IMR-90 (cell line): ENCODE data around the gene ENOX1. TPM values are rescaled to one million over a fixed set of nuclear protein-coding genes. Genes with fewer than 3 reads are reported as not detected.

Source experiments
- ATAC-seq: fragments of 200-7000 bp; cut with Tn5 transposase; 2 replicates; pipeline ENCODE4 v1.9.1; 2020; ENCODE audit warnings: low read depth, mild to moderate bottlenecking, moderate library complexity
- BruUV-seq: library from RNA; stranded (reverse); fragments of 400-500 nt; replicated peaks from 2 replicates; lab custom pipeline; 2021; lab: Mats Ljungman, UMichigan
- CTCF ChIA-PET: fragments of 300-600 bp; formaldehyde crosslinking; extraction: SDS; loops from one replicate; lab custom pipeline; 2021; ENCODE audit warnings: antibody characterized with exemption; lab: Yijun Ruan, JAX
- POLR2A ChIA-PET: fragments of 300-600 bp; sonication (Branson Sonifier 250); formaldehyde crosslinking; loops from one replicate; lab custom pipeline; 2022; ENCODE audit warnings: antibody characterized with exemption; ENCODE audit not compliant: unreplicated experiment; lab: Charles Lee
- DNase-seq: peaks from one replicate; pipeline ENCODE4 v3.0.0; 2013
- H2AFZ ChIP-seq: replicated peaks from 2 replicates; pipeline ENCODE3; 2013; ENCODE audit warnings: low read length, mild to moderate bottlenecking; ENCODE audit not compliant: poor library complexity
- H2AK5ac ChIP-seq: 2 replicates; pipeline ENCODE4 v1.6.1; 2013; ENCODE audit warnings: low read depth, low read length, inconsistent platforms
- H2AK9ac ChIP-seq: replicated peaks from 2 replicates; pipeline ENCODE3; 2013; ENCODE audit warnings: mild to moderate bottlenecking, low read depth, low read length, moderate library complexity; ENCODE audit not compliant: poor library complexity
- H2BK120ac ChIP-seq: 2 replicates; pipeline ENCODE4 v1.6.1; 2013; ENCODE audit warnings: low read depth, low read length, inconsistent platforms
- H2BK15ac ChIP-seq: 3 replicates; pipeline ENCODE4 v1.6.1; 2013; ENCODE audit warnings: low read depth, low read length, inconsistent platforms
- H2BK20ac ChIP-seq: 2 replicates; pipeline ENCODE4 v1.6.1; 2013; ENCODE audit warnings: low read depth, mild to moderate bottlenecking, inconsistent platforms, low read length, moderate library complexity
- H2BK5ac ChIP-seq: 2 replicates; pipeline ENCODE4 v1.6.1; 2013; ENCODE audit warnings: mild to moderate bottlenecking, low read depth, low read length, inconsistent platforms; ENCODE audit not compliant: poor library complexity, severe bottlenecking
- H3K14ac ChIP-seq: replicated peaks from 2 replicates; pipeline ENCODE4 v1.6.1; 2013; ENCODE audit warnings: low read depth, low read length, inconsistent platforms
- H3K18ac ChIP-seq: 2 replicates; pipeline ENCODE4 v1.6.1; 2013; ENCODE audit warnings: low read depth, low read length, control low read depth
- H3K23ac ChIP-seq: 2 replicates; pipeline ENCODE4 v1.6.1; 2013; ENCODE audit warnings: low read depth, low read length, inconsistent platforms
- H3K27ac ChIP-seq: 2 replicates; pipeline ENCODE4 v1.5.1; 2013; ENCODE audit warnings: mild to moderate bottlenecking, control low read depth, low read length; ENCODE audit not compliant: insufficient read depth
- H3K27me3 ChIP-seq: 2 replicates; pipeline ENCODE4 v1.6.1; 2013; ENCODE audit warnings: low read length; ENCODE audit not compliant: control insufficient read depth, insufficient read depth
- H3K36me3 ChIP-seq: 2 replicates; pipeline ENCODE4 v1.6.1; 2013; ENCODE audit warnings: low read length, mixed read lengths; ENCODE audit not compliant: control insufficient read depth, insufficient read depth
- H3K4ac ChIP-seq: 2 replicates; pipeline ENCODE4 v1.6.1; 2013; ENCODE audit warnings: low read depth, low read length, inconsistent platforms
- H3K4me1 ChIP-seq: 2 replicates; pipeline ENCODE4 v1.6.1; 2013; ENCODE audit warnings: low read length, mixed read lengths; ENCODE audit not compliant: control insufficient read depth, insufficient read depth
- H3K4me2 ChIP-seq: 2 replicates; pipeline ENCODE4 v1.6.1; 2013; ENCODE audit warnings: low read depth, mild to moderate bottlenecking, control low read depth, low read length, moderate library complexity
- H3K4me3 ChIP-seq: 2 replicates; pipeline ENCODE4 v1.5.1; 2013; ENCODE audit warnings: low read depth, mild to moderate bottlenecking, control low read depth, low read length, moderate library complexity; ENCODE audit not compliant: insufficient read depth
- H3K56ac ChIP-seq: 2 replicates; pipeline ENCODE4 v1.6.1; 2013; ENCODE audit warnings: low read length, inconsistent platforms; ENCODE audit not compliant: insufficient read depth; ENCODE audit errors: extremely low read depth
- H3K79me1 ChIP-seq, 2 experiments: 2 replicates each; pipeline ENCODE4 v1.6.1; 2013; ENCODE audit warnings: low read length in 2 of 2, inconsistent platforms in 1 of 2, low read depth in 1 of 2
- H3K9ac ChIP-seq: 2 replicates; pipeline ENCODE4 v1.6.1; 2013; ENCODE audit warnings: low read depth, low read length, control low read depth
- H3K9me1 ChIP-seq: 2 replicates; pipeline ENCODE4 v1.6.1; 2013; ENCODE audit warnings: low read length, inconsistent platforms; ENCODE audit not compliant: insufficient read depth
- H3K9me3 ChIP-seq: 2 replicates; pipeline ENCODE4 v1.6.1; 2013; ENCODE audit warnings: low read length; ENCODE audit not compliant: control insufficient read depth, insufficient read depth
- H4K20me1 ChIP-seq: 2 replicates; pipeline ENCODE4 v1.6.1; 2013; ENCODE audit warnings: low read length, inconsistent platforms; ENCODE audit not compliant: insufficient read depth
- H4K5ac ChIP-seq: 2 replicates; pipeline ENCODE4 v1.6.1; 2013; ENCODE audit warnings: mild to moderate bottlenecking, low read depth, low read length, control low read depth
- H4K8ac ChIP-seq, 2 experiments: 2 replicates each; pipeline ENCODE4 v1.6.1; 2013; ENCODE audit warnings: low read depth in 2 of 2, low read length in 2 of 2, control low read depth in 1 of 2, inconsistent platforms in 1 of 2
- H4K91ac ChIP-seq: 2 replicates; pipeline ENCODE4 v1.6.1; 2013; ENCODE audit warnings: low read depth, low read length, inconsistent platforms; ENCODE audit not compliant: insufficient read depth
- BHLHE40 ChIP-seq: fragments of 150-350 bp; IDR thresholded peaks from 2 replicates; pipeline ENCODE4 v1.6.1; 2016; ENCODE audit warnings: mild to moderate bottlenecking, low read depth, low read length
- CEBPB ChIP-seq: IDR thresholded peaks from 2 replicates; pipeline ENCODE4 v1.6.1; 2012; ENCODE audit warnings: low read depth, low read length, improper control_type of control experiment
- CHD1 ChIP-seq: IDR thresholded peaks from 2 replicates; pipeline ENCODE4 v1.6.1; 2012; ENCODE audit warnings: low read depth, low read length, improper control_type of control experiment
- CTCF ChIP-seq: conservative IDR thresholded peaks from 2 replicates; pipeline ENCODE4 v1.5.1; 2012; ENCODE audit warnings: mild to moderate bottlenecking, low read depth, low read length, improper control_type of control experiment
- ELK1 ChIP-seq: fragments of 150-350 bp; IDR thresholded peaks from 2 replicates; pipeline ENCODE4 v1.6.1; 2016; ENCODE audit warnings: low read depth, mild to moderate bottlenecking, low read length, moderate library complexity, borderline replicate concordance
- FOS ChIP-seq: fragments of 150-350 bp; IDR thresholded peaks from 2 replicates; pipeline ENCODE4 v1.6.1; 2016; ENCODE audit warnings: low read depth, low read length
- MAFK ChIP-seq: IDR thresholded peaks from 2 replicates; pipeline ENCODE4 v1.6.1; 2012; ENCODE audit warnings: low read depth, low read length, improper control_type of control experiment
- MAZ ChIP-seq: IDR thresholded peaks from 2 replicates; pipeline ENCODE4 v1.6.1; 2012; ENCODE audit warnings: low read depth, mild to moderate bottlenecking, low read length, improper control_type of control experiment, moderate library complexity, borderline replicate concordance
- MXI1 ChIP-seq: IDR thresholded peaks from 2 replicates; pipeline ENCODE4 v1.6.1; 2012; ENCODE audit warnings: low read depth, mild to moderate bottlenecking, low read length, moderate library complexity, borderline replicate concordance
- NFE2L2 ChIP-seq: fragments of 150-350 bp; IDR thresholded peaks from 2 replicates; pipeline ENCODE4 v1.6.1; 2016; ENCODE audit warnings: low read depth, mild to moderate bottlenecking, low read length
- POLR2A ChIP-seq: IDR thresholded peaks from 2 replicates; pipeline ENCODE4 v1.6.1; 2012; ENCODE audit warnings: mild to moderate bottlenecking, low read depth, low read length
- RAD21 ChIP-seq: IDR thresholded peaks from 2 replicates; pipeline ENCODE4 v1.6.1; 2012; ENCODE audit warnings: low read length, improper control_type of control experiment
- RCOR1 ChIP-seq: IDR thresholded peaks from 2 replicates; pipeline ENCODE4 v1.6.1; 2012; ENCODE audit warnings: mild to moderate bottlenecking, low read length, improper control_type of control experiment; ENCODE audit not compliant: insufficient replicate concordance
- RFX5 ChIP-seq: IDR thresholded peaks from 2 replicates; pipeline ENCODE4 v1.8.0; 2012; ENCODE audit warnings: low read depth, mild to moderate bottlenecking, low read length, moderate library complexity
- SMC3 ChIP-seq: fragments of 150-350 bp; IDR thresholded peaks from 2 replicates; pipeline ENCODE4 v1.6.1; 2016; ENCODE audit warnings: low read depth, mild to moderate bottlenecking, antibody characterized with exemption, low read length, moderate library complexity
- USF2 ChIP-seq: fragments of 150-350 bp; IDR thresholded peaks from 2 replicates; pipeline ENCODE4 v1.6.1; 2017; ENCODE audit warnings: mild to moderate bottlenecking, antibody characterized with exemption, low read length, low read depth
- WGBS, 2 experiments: methylation state at CpG; one replicate each; pipeline versions ENCODE4 v1.1.5 to v1.1.7; 2013; ENCODE audit warnings: missing lambda C conversion rate in 2 of 2; ENCODE audit not compliant: insufficient read length in 1 of 2; ENCODE audit errors: extremely low coverage in 2 of 2; 5-methylcytosine and 5-hydroxymethylcytosine counted together
- dilution Hi-C: fragments of 300-500 bp; cut with HindIII; formaldehyde crosslinking; loops from one replicate; pipeline ENCODE4 v1.14.3; 2018; ENCODE audit warnings: low sequenced_read_pairs; ENCODE audit not compliant: unreplicated experiment
- in situ Hi-C: fragments of 300-500 bp; cut with MboI; formaldehyde crosslinking; loops from 3 replicates; pipeline ENCODE4 v1.14.3; 2019; ENCODE audit warnings: low sequenced_read_pairs, inconsistent platforms, mixed read lengths
- intact Hi-C: fragments of 100-400 bp; cut with micrococcal nuclease; formaldehyde crosslinking; loops from 2 replicates; pipeline ENCODE4 v1.10.0; 2022
- polyA plus RNA-seq, 3 experiments: library from polyadenylated mRNA; depleted of rRNA; stranded (reverse); fragments of >200 nt; gene quantifications; 2 replicates each; pipeline ENCODE4 v1.2.3, GENCODE V29; 2012; ENCODE audit warnings: low replicate concordance in 1 of 3
- total RNA-seq: library from RNA; depleted of rRNA; stranded (reverse); fragments of >200 nt; gene quantifications from 2 replicates; pipeline ENCODE4 v1.2.3, GENCODE V29; 2012

The ENOX1 gene
- total and polyA plus RNA-seq, 2 of the 4 experiments (the other 2 are of a cell fraction) = 0.99 to 1.3 TPM

GRCh38 chr13:43293986-43294385 is 492.8 kb downstream of the ENOX1 start:
- no TSS peak for BruUV-seq
- Histone ChIP-seq H4K20me1 (no peaks in the 10 kb centered on the region), H3K27me3 (no peaks in the 10 kb centered on the region), H3K79me1 (no peaks in the 10 kb centered on the region), H2AK9ac (no peak overlapping the region), H4K5ac (no peak overlapping the region), H3K27ac (peak overlapping the region; percentile 34; the same call in 1 of the 2 replicates), H4K8ac (peak overlapping the region in 1 of 2 experiments; percentile 72; a peak in 2 of 4 replicates), H3K4me3 (no peak overlapping the region), H3K4me1 (peaks cover 14% of the 10 kb centered on the region), H3K14ac (peak overlapping the region; percentile 70), H2BK120ac (peak overlapping the region; percentile 47), H2AK5ac (peak overlapping the region; percentile 68; the same call in 1 of the 2 replicates), H2BK15ac (no peak overlapping the region; the same call in 2 of the 3 replicates), H3K4me2 (no peak overlapping the region; the same call in 1 of the 2 replicates), H4K91ac (peak overlapping the region; percentile 45; the same call in 1 of the 2 replicates), H3K4ac (peak overlapping the region; percentile 57), H3K23ac (peak overlapping the region; percentile 62; the same call in 1 of the 2 replicates), H2BK5ac (no peak overlapping the region), H3K36me3 (no peaks in the 10 kb centered on the region), H3K18ac (peak overlapping the region; percentile 62), H3K9me1 (peaks cover 8% of the 10 kb centered on the region; the same call in 1 of the 2 replicates), H2AFZ (no peak overlapping the region), H3K56ac (no peak overlapping the region), H3K9ac (no peak overlapping the region), H2BK20ac (peak overlapping the region; percentile 49), H3K9me3 (no peaks in the 10 kb centered on the region)
- dilution Hi-C loops = no loop called here
- no peak for TF ChIP-seq USF2
- no peak for TF ChIP-seq MAFK
- TF ChIP-seq POLR2A = no peak
- TF ChIP-seq MXI1 = no peak
- TF ChIP-seq FOS = no peak
- no peak for TF ChIP-seq MAZ
- TF ChIP-seq RFX5 = no peak
- TF ChIP-seq RCOR1 = no peak
- TF ChIP-seq CEBPB = no peak
- TF ChIP-seq CHD1 = no peak
- no peak for TF ChIP-seq ELK1
- TF ChIP-seq NFE2L2 = no peak
- no peak for TF ChIP-seq CTCF
- no peak for TF ChIP-seq RAD21
- no peak for TF ChIP-seq BHLHE40
- TF ChIP-seq SMC3 = no peak
- ChIA-PET CTCF (no interaction called here), POLR2A (no interaction called here)
- ATAC-seq = no peak
- no CpG with 5 or more reads among the region's 3 CpGs for WGBS, 2 experiments
- intact Hi-C loops = no loop called here
- in situ Hi-C loops = no loop called here
- DNase-seq = no peak
